ENCODE measurements around the gene PHRF1.

Gene PHRF1

GRCh38 chr11:616320-617198, 40.3 kb downstream of the PHRF1 start:
- no peak for TF ChIP-seq CTCF (IDR thresholded peaks at IDR 0.05; ENCODE audit: low read depth, low read length)
- peak overlapping the region; percentile 24 to 60 for H3K4me3 ChIP-seq (replicated peaks in 1 of 2; ENCODE audit: low read depth in 2 of 2, low read length in 2 of 2)
- DNase-seq (ENCODE audit: low read depth in 2 of 2): no peak

GRCh38 chr11:617199-617911, 41.1 kb downstream of the PHRF1 start:
- DNase-seq (ENCODE audit: low read depth in 2 of 2): no peak
- no peak for TF ChIP-seq CTCF (IDR thresholded peaks at IDR 0.05; ENCODE audit: low read depth, low read length)
- H3K4me3 ChIP-seq (replicated peaks in 1 of 2; ENCODE audit: low read depth in 2 of 2, low read length in 2 of 2): no peak overlapping the region

GRCh38 chr11:617912-618682, 41.8 kb downstream of the PHRF1 start:
- no peak for DNase-seq (ENCODE audit: low read depth in 2 of 2)
- no peak for TF ChIP-seq CTCF (IDR thresholded peaks at IDR 0.05; ENCODE audit: low read depth, low read length)
- H3K4me3 ChIP-seq (replicated peaks in 1 of 2; ENCODE audit: low read depth in 2 of 2, low read length in 2 of 2): no peak overlapping the region

GRCh38 chr11:618856-619627, 42.8 kb downstream of the PHRF1 start:
- no peak overlapping the region for H3K4me3 ChIP-seq (replicated peaks in 1 of 2; ENCODE audit: low read depth in 2 of 2, low read length in 2 of 2)
- no peak for DNase-seq (ENCODE audit: low read depth in 2 of 2)
- TF ChIP-seq CTCF (IDR thresholded peaks at IDR 0.05; ENCODE audit: low read depth, low read length): no peak

GRCh38 chr11:619628-620050, 43.4 kb downstream of the PHRF1 start:
- DNase-seq (ENCODE audit: low read depth in 2 of 2): no peak
- TF ChIP-seq CTCF (IDR thresholded peaks at IDR 0.05; ENCODE audit: low read depth, low read length): no peak
- no peak overlapping the region for H3K4me3 ChIP-seq (replicated peaks in 1 of 2; ENCODE audit: low read depth in 2 of 2, low read length in 2 of 2)

GRCh38 chr11:620201-620600, 43.9 kb downstream of the PHRF1 start:
- H3K4me3 ChIP-seq (replicated peaks in 1 of 2; ENCODE audit: low read depth in 2 of 2, low read length in 2 of 2): no peak overlapping the region

More at GRCh38 chr11:620201-620600, 43.9 kb downstream of the PHRF1 start:
- TF ChIP-seq CTCF (IDR thresholded peaks at IDR 0.05; ENCODE audit: low read depth, low read length): no peak
- no peak for DNase-seq (ENCODE audit: low read depth in 2 of 2)

Data from cardiac fibroblast (primary cell).